H9 (cell line): ENCODE data around the gene TUNAR. TPM values are rescaled to one million over a fixed set of nuclear protein-coding genes. Genes with fewer than 3 reads are reported as not detected.

Experiments used
- DNase-seq: peaks from one replicate; pipeline ENCODE4 v3.0.0-alpha.2; 2017
- H2AFZ ChIP-seq: one replicate; pipeline ENCODE4 v1.6.1; 2013; ENCODE audit warnings: mild to moderate bottlenecking, low read length, control low read depth, moderate library complexity
- H2AK5ac ChIP-seq: 2 replicates; pipeline ENCODE4 v1.6.1; 2013; ENCODE audit warnings: low read length, control low read depth, mixed read lengths; ENCODE audit not compliant: insufficient read length
- H2BK120ac ChIP-seq: one replicate; pipeline ENCODE4 v1.6.1; 2013; ENCODE audit warnings: low read depth, mild to moderate bottlenecking, low read length, control low read depth, inconsistent platforms; ENCODE audit not compliant: poor library complexity, severe bottlenecking
- H2BK12ac ChIP-seq: 2 replicates; pipeline ENCODE4 v1.6.1; 2013; ENCODE audit warnings: low read length, control low read depth, mixed read lengths, low read depth; ENCODE audit not compliant: insufficient read length
- H2BK15ac ChIP-seq: 2 replicates; pipeline ENCODE4 v1.6.1; 2013; ENCODE audit warnings: low read depth, low read length, control low read depth
- H2BK20ac ChIP-seq: one replicate; pipeline ENCODE4 v1.6.1; 2013; ENCODE audit warnings: low read depth, mild to moderate bottlenecking, low read length, control low read depth, inconsistent platforms; ENCODE audit not compliant: poor library complexity, severe bottlenecking
- H2BK5ac ChIP-seq: 2 replicates; pipeline ENCODE4 v1.6.1; 2013; ENCODE audit warnings: low read length, control low read depth, mixed read lengths; ENCODE audit not compliant: insufficient read length
- H3K14ac ChIP-seq: 2 replicates; pipeline ENCODE4 v1.6.1; 2013; ENCODE audit warnings: low read length, control low read depth; ENCODE audit not compliant: insufficient read depth
- H3K18ac ChIP-seq: 2 replicates; pipeline ENCODE4 v1.6.1; 2013; ENCODE audit warnings: low read depth, mild to moderate bottlenecking, mixed read lengths, low read length, control low read depth; ENCODE audit not compliant: insufficient read length
- H3K23ac ChIP-seq: 2 replicates; pipeline ENCODE4 v1.6.1; 2013; ENCODE audit warnings: low read length, control low read depth, mixed read lengths, low read depth; ENCODE audit not compliant: insufficient read length
- H3K23me2 ChIP-seq: 2 replicates; pipeline ENCODE4 v1.6.1; 2013; ENCODE audit warnings: low read depth, mild to moderate bottlenecking, mixed read lengths, low read length, control low read depth; ENCODE audit not compliant: insufficient read length, poor library complexity, severe bottlenecking
- H3K27ac ChIP-seq: 2 replicates; pipeline ENCODE4 v1.5.1; 2013; ENCODE audit warnings: low read length, control low read depth, mixed read lengths, low read depth; ENCODE audit not compliant: insufficient read length
- H3K27me3 ChIP-seq: 2 replicates; pipeline ENCODE4 v1.6.1; 2013; ENCODE audit warnings: low read length, control low read depth, inconsistent platforms; ENCODE audit not compliant: insufficient read depth
- H3K4ac ChIP-seq: 2 replicates; pipeline ENCODE4 v1.6.1; 2013; ENCODE audit warnings: low read depth, mild to moderate bottlenecking, control low read depth, inconsistent platforms, low read length, moderate library complexity
- H3K4me1 ChIP-seq: 2 replicates; pipeline ENCODE4 v1.6.1; 2013; ENCODE audit warnings: low read length, control low read depth, inconsistent platforms; ENCODE audit not compliant: insufficient read depth
- H3K4me2 ChIP-seq: 2 replicates; pipeline ENCODE4 v1.6.1; 2013; ENCODE audit warnings: low read length, control low read depth, mixed read lengths; ENCODE audit not compliant: insufficient read length, insufficient read depth
- H3K56ac ChIP-seq: 2 replicates; pipeline ENCODE4 v1.6.1; 2013; ENCODE audit warnings: low read depth, mild to moderate bottlenecking, mixed read lengths, low read length, control low read depth; ENCODE audit not compliant: insufficient read length
- H3K79me1 ChIP-seq: 2 replicates; pipeline ENCODE4 v1.6.1; 2013; ENCODE audit warnings: low read depth, mild to moderate bottlenecking, moderate library complexity, low read length, control low read depth, inconsistent platforms; ENCODE audit not compliant: insufficient read depth, poor library complexity, severe bottlenecking
- H3K79me2 ChIP-seq: 2 replicates; pipeline ENCODE4 v1.6.1; 2013; ENCODE audit warnings: low read length, control low read depth, inconsistent platforms; ENCODE audit not compliant: insufficient read depth
- H3K9ac ChIP-seq: 2 replicates; pipeline ENCODE4 v1.6.1; 2013; ENCODE audit warnings: low read length, control low read depth, mixed read lengths; ENCODE audit not compliant: insufficient read length; ENCODE audit errors: extremely low read depth
- H3K9me3 ChIP-seq: one replicate; pipeline ENCODE4 v1.6.1; 2013; ENCODE audit warnings: low read depth, low read length, inconsistent platforms; ENCODE audit not compliant: control insufficient read depth
- H3T11ph ChIP-seq: one replicate; pipeline ENCODE4 v1.6.1; 2013; ENCODE audit warnings: mild to moderate bottlenecking, low read length, control low read depth, inconsistent platforms
- H4K20me1 ChIP-seq: one replicate; pipeline ENCODE4 v1.6.1; 2013; ENCODE audit not compliant: control insufficient read depth, insufficient read length, insufficient read depth
- H4K5ac ChIP-seq: 2 replicates; pipeline ENCODE4 v1.6.1; 2013; ENCODE audit warnings: low read depth, mild to moderate bottlenecking, mixed read lengths, low read length, control low read depth; ENCODE audit not compliant: insufficient read length
- H4K8ac ChIP-seq: replicated peaks from 2 replicates; pipeline ENCODE4 v1.6.1; 2013; ENCODE audit warnings: low read length, control low read depth, mixed read lengths, low read depth; ENCODE audit not compliant: insufficient read length
- H4K91ac ChIP-seq: 2 replicates; pipeline ENCODE4 v1.6.1; 2013; ENCODE audit warnings: low read depth, mild to moderate bottlenecking, moderate library complexity, mixed read lengths, low read length, control low read depth; ENCODE audit not compliant: insufficient read length
- H3K27ac Mint-ChIP-seq, 3 experiments: 2 replicates in 2 of 3; 3 replicates in 1 of 3; pipeline ENCODE4 v1.8.0; 2020 to 2021; ENCODE audit warnings: mixed read lengths in 3 of 3, mild to moderate bottlenecking in 1 of 3, moderate library complexity in 1 of 3
- H3K27me3 Mint-ChIP-seq: 2 replicates; pipeline ENCODE4 v1.8.0; 2021; ENCODE audit warnings: low read depth, mild to moderate bottlenecking, moderate library complexity, mixed read lengths
- H3K36me3 Mint-ChIP-seq, 3 experiments: 2 replicates in 2 of 3; 3 replicates in 1 of 3; pipeline ENCODE4 v1.8.0; 2020 to 2021; ENCODE audit warnings: low read depth in 3 of 3, mixed read lengths in 3 of 3; ENCODE audit not compliant: insufficient read depth in 1 of 3
- H3K4me1 Mint-ChIP-seq, 2 experiments: 2 replicates each; pipeline ENCODE4 v1.8.0; 2020; ENCODE audit warnings: mixed read lengths in 2 of 2
- H3K4me3 Mint-ChIP-seq, 2 experiments: 2 replicates in 1 of 2; 3 replicates in 1 of 2; pipeline ENCODE4 v1.8.0; 2020 to 2021; ENCODE audit warnings: mild to moderate bottlenecking in 2 of 2, mixed read lengths in 2 of 2, moderate library complexity in 1 of 2
- H3K9me3 Mint-ChIP-seq, 2 experiments: 2 replicates in 1 of 2; 3 replicates in 1 of 2; pipeline ENCODE4 v1.8.0; 2020; ENCODE audit warnings: mild to moderate bottlenecking in 2 of 2, mixed read lengths in 2 of 2, moderate library complexity in 1 of 2
- CTCF ChIP-seq: fragments of 200-600 bp; sonication (generic); conservative IDR thresholded peaks from 3 replicates; pipeline ENCODE4 v1.8.0; 2021; ENCODE audit warnings: antibody characterized with exemption, mild to moderate bottlenecking
- WGBS: extraction: QIAGEN DNeasy Blood & Tissue Kit; methylation state at CpG from one replicate; pipeline ENCODE4 v1.1.7; 2013; ENCODE audit warnings: missing lambda C conversion rate, low lambda C conversion rate, mixed read lengths; ENCODE audit not compliant: insufficient read length; ENCODE audit errors: extremely low coverage; 5-methylcytosine and 5-hydroxymethylcytosine counted together
- total RNA-seq: library from RNA; stranded (reverse); gene quantifications from 2 replicates; pipeline ENCODE4 v1.2.1, GENCODE V29; 2021

Gene TUNAR
- total RNA-seq, 1 experiment from 2014 or later = 26.2 TPM

GRCh38 chr14:95870772-95871171, 5.9 kb upstream of the TUNAR start:
- peaks cover 23% of the 10 kb centered on the region for H3K27me3 Mint-ChIP-seq
- Histone ChIP-seq H3K18ac (no peak overlapping the region), H4K20me1 (no peaks in the 10 kb centered on the region), H2BK15ac (no peak overlapping the region), H2BK12ac (no peak overlapping the region), H3K9ac (no peak overlapping the region), H2BK20ac (no peak overlapping the region), H4K91ac (no peak overlapping the region), H2AFZ (no peak overlapping the region), H2BK120ac (no peak overlapping the region), H2BK5ac (no peak overlapping the region), H3K56ac (no peak overlapping the region), H3K4me2 (no peak overlapping the region), H3T11ph (no peak overlapping the region), H4K8ac (no peak overlapping the region), H3K23ac (no peak overlapping the region), H3K4ac (no peak overlapping the region), H3K79me1 (no peaks in the 10 kb centered on the region), H2AK5ac (no peak overlapping the region), H3K23me2 (no peaks in the 10 kb centered on the region), H3K27me3 (no peaks in the 10 kb centered on the region; the same call in 1 of the 2 replicates), H3K4me1 (no peaks in the 10 kb centered on the region; the same call in 1 of the 2 replicates), H3K27ac (no peak overlapping the region), H3K9me3 (no peaks in the 10 kb centered on the region), H3K79me2 (no peaks in the 10 kb centered on the region), H3K14ac (no peak overlapping the region), H4K5ac (no peak overlapping the region)
- H3K27ac Mint-ChIP-seq = no peak overlapping the region
- H3K9me3 Mint-ChIP-seq = peaks cover 0 to under 1% of the 10 kb centered on the region in 2 experiments; a peak in 2 of 5 replicates
- H3K36me3 Mint-ChIP-seq = peaks cover 0 to 3% (median 0%) of the 10 kb centered on the region in 3 experiments; a peak in 1 of 7 replicates
- DNase-seq = no peak
- no peak for TF ChIP-seq CTCF
- peaks cover 9 to 22% of the 10 kb centered on the region in 2 experiments for H3K4me1 Mint-ChIP-seq
- H3K4me3 Mint-ChIP-seq = no peak overlapping the region
- WGBS = no CpG with 5 or more reads among the region's 7 CpGs
